Mononuclear cell (primary cell): ENCODE results near the gene FAM149A. TPM values are rescaled to one million over a fixed set of nuclear protein-coding genes. Genes with fewer than 3 reads are reported as not detected.
A peak's percentile ranks its signal among the peaks of the same experiment; 100 is the strongest.

ENCODE experiments used
- H3K27me3 ChIP-seq: 2 replicates; pipeline ENCODE4 v1.6.0; 2011; ENCODE audit warnings: low read length, control low read depth; ENCODE audit not compliant: insufficient read depth
- H3K4me1 ChIP-seq: 2 replicates; pipeline ENCODE4 v1.5.1; 2011; ENCODE audit warnings: mild to moderate bottlenecking, low read length, control low read depth; ENCODE audit not compliant: insufficient read depth
- H3K4me3 ChIP-seq: 2 replicates; pipeline ENCODE4 v1.5.1; 2011; ENCODE audit warnings: mild to moderate bottlenecking, low read length, moderate library complexity
- H3K9me3 ChIP-seq: 2 replicates; pipeline ENCODE4 v1.5.1; 2011; ENCODE audit warnings: low read depth, mild to moderate bottlenecking, control low read depth, low read length
- total RNA-seq: library from RNA; depleted of rRNA; stranded (reverse); fragments of >200 nt; gene quantifications from one replicate; pipeline ENCODE4 v1.2.3, GENCODE V29; 2012

The FAM149A gene
- total RNA-seq: 0.42 TPM

DNA sequence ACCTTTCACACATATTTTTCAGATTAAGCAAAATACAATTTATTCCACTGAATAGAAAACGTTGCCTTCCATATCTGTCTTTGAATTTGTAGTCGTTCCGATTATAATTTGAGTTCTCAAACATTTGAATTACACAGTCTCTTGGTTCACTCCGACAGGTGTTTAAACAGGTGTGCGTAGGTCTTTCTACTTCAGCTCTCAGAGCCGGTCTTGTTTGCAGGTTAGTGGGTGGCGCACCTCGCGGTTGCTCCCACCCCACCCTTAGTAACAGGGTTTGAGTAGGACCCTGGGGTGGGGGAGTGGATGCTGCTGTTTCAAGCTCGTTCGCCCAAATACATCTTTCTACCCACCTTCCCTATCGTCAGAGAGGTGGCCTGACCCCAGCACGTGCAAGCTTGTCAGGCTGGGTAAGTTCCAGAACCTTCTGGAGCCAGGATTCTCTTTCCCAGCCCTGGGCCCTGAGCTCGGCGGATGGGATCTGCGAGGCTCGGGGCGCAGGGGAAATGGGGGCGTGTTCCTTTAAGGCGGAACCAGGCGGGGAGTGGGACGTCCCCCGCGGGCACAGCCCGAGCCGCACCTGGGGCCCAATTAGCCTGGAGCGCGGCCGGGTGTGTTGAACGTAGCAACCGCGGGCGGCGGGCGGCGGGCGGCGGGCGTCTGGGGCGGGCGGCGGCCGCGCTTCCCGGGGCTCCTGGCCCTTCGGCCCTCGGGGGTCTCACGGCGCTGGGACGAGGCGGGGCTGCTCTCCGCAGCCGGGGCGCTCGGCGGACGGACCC, at the start of gene FAM149A:
Gene FAM149A (plus strand): TSS at position 591 of the 776 bp plus-strand sequence.
- H3K4me1 ChIP-seq: peaks cover 5% of the 10 kb centered on the region
- H3K4me3 ChIP-seq: peak within 1 kb of the TSS; percentile 8
- no peaks in the 10 kb centered on the region for H3K9me3 ChIP-seq
- peaks cover 57% of the 10 kb centered on the region for H3K27me3 ChIP-seq

DNA sequence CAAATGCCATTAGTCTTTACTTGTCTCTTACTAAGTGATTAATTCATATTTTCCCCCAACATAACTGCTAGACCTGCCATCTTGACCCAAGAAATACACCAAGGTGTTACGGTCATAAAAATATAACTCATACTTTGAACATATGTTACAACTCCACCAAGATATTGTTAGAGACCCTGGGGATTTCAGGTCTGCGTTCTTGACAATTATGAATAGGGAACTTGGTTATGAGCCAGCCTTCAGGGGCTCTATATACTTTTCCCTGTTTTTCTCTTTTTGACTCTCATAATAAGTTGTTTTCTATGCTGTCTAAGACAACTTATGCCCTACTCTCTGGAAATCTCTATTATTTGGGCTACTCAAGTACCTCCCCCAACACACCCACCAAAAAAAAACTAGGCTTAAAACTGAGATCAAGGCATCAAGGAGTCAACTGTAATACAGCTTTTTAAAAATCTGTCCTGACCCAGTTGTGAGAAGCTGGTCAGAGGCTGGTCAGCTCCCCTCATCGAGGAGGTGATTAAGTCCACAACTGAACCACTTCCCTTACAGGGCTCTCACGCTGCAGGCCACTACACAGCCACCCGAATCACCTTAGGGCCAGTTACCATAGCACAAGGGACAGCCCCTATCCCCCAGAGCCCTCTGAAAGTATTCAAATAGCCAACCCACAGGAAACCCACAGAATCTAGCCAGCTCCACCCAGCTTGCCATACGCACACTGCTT, 46.1 kb upstream of the FAM149A start:
- H3K4me3 ChIP-seq: no peak overlapping the region
- peaks cover 7% of the 10 kb centered on the region for H3K4me1 ChIP-seq
- H3K27me3 ChIP-seq: peaks cover 8% of the 10 kb centered on the region
- no peaks in the 10 kb centered on the region for H3K9me3 ChIP-seq

DNA sequence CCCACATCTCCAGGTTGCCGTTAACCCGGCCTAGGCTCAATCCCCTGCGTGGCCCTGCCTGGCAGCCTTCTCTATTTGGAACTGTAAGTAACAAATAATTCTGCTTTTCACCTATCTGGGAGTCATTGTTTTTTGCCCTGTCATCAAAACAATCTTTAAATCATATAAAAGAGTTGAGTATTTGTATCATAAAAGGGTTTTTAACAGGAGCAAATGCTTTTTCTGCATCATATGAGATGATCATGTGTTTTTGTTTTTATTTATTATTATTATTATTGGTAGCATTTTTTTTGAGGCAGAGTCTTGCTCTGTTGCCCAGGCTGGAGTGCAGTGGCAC, 45.6 kb upstream of the FAM149A start:
- no peak overlapping the region for H3K4me3 ChIP-seq
- H3K27me3 ChIP-seq: peaks cover 8% of the 10 kb centered on the region
- H3K4me1 ChIP-seq: peaks cover 7% of the 10 kb centered on the region
- H3K9me3 ChIP-seq: no peaks in the 10 kb centered on the region

DNA sequence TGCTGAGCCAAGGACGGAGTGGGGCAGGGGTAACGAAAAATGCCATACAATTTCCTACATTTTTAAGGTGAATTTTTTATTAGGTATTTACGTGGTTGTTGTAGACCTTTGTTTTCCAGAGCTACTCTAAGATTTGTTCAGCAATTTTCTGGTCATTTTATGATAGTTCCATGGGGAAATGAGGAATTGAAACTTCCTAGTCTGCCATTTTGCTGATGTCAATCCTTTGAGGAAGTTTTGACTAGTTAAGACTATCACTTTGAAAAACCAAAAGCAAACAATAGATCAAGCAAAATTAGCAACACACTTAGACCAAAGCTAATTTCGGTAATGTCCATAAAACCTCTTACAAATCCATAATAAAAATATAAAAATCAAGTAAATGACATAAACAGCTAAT, 42.6 kb upstream of the FAM149A start:
- Histone ChIP-seq H3K4me3 (no peak overlapping the region), H3K27me3 (peaks cover 8% of the 10 kb centered on the region), H3K4me1 (peaks cover 7% of the 10 kb centered on the region), H3K9me3 (no peaks in the 10 kb centered on the region)

DNA sequence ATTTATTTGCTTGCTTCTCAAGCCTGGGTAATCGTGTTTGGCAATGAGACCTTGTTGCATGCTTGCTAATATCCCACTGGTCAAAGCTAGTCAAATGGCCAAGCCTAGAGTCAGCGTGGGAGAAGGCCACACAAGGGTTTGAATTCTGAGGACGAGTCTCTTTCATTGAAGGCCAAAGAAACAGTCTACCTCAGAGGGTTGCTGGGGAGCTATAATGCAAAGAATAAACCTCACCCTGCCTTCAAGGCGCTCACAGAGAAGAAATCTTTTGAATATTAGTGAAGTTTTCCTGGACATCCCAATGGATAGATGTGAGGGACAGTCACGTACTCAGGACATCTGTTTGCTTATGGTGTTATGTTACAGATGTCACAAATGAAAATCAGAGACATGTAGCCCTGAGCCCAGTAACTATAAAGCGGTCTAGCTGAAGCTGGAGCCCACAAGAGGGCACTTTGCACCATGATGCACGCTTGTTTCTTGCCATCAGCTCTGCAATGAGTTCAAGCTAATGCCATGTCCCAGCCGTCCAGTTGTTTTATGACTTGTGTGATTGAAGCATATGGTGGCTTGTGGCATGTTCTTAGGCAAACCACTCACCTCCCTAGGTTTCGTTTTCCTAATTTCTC, 36.6 kb upstream of the FAM149A start:
- peaks cover 5% of the 10 kb centered on the region for H3K27me3 ChIP-seq
- peaks cover 10% of the 10 kb centered on the region for H3K4me1 ChIP-seq
- H3K9me3 ChIP-seq: no peaks in the 10 kb centered on the region
- peak overlapping the region; percentile 52 for H3K4me3 ChIP-seq

DNA sequence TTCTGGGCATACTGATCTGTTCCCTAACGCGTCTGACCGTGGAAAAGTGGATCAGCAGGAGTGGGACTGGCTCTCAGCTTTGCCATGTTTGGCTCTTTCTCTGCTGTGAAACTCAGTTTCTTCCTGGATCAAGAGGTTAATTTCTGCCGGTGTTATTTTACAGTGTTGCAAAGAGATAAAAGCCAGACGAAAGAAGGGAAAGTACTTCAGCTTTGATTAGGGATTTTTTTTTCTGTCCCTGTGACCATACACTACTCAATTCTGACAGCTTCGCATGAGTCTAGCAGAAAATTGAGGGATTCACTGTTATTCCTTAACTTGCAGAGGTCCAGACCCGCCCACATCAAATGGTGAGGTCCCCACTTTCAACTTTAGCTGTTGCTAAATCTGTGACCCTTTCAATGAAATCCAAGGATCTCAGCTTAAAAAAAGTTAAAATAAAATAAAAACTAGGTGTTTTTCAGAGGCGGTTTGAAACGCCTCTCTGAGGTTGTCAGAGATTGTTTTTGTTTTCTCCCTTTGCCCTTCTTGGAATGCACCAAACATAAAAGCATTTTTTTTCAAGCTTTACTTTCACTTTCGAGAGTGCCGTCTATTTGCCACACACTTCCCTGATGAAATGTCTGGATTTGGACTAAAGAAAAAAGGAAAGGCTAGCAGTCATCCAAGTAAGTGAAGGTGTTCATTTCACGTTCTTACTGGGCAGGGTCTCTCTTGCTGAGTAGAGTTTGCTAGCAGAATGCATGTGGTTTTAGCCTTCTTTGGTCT, 35.7 kb upstream of the FAM149A start, which contains the start of gene TLR3:
Gene TLR3 (plus strand): TSS at position 576 of the 768 bp plus-strand sequence. CDS start 7,464 bp downstream, outside the sequence.
- Histone ChIP-seq H3K4me3 (peak within 1 kb of the TSS; percentile 52), H3K9me3 (no peaks in the 10 kb centered on the region), H3K4me1 (peaks cover 10% of the 10 kb centered on the region), H3K27me3 (no peaks in the 10 kb centered on the region)

DNA sequence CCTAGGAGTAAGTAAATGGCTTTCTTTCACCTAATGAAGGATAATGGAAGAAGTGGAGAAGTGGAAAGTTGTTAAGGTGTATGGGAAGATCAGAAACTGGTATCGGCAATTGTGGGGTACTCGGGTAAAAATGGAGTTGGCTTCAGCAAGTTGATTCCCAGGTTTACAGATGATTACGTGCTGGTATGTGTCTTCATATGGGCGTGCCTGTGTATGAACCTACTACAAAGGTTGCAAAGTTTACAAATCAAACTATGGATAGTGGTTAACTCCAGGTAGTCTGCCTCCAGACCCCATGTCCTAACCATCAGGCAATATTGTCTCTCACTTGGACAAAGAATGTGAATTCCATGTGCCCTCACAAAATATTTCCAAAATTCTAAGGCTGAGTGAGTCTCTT, 34.8 kb upstream of the FAM149A start:
- Histone ChIP-seq H3K27me3 (no peaks in the 10 kb centered on the region), H3K9me3 (no peaks in the 10 kb centered on the region), H3K4me3 (no peak overlapping the region), H3K4me1 (peaks cover 10% of the 10 kb centered on the region)

DNA sequence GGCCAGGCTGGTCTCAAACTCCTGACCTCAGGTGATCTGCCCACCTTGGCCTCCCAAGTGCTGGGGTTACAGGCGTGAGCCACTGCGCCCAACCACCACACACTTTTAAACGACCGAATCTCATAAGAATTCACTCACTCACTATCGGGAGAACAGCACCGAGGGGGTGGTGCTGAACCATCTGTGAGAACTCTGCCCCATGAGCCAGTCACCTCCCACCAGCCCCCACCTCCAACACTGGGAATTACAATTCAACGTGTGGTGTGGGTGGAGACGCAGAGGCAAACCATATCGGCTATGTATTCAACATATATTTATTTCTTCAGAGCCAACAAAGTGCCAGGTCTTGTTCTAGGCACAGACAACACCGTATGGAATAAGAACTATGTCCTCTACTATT, 32.0 kb upstream of the FAM149A start:
- no peaks in the 10 kb centered on the region for H3K9me3 ChIP-seq
- no peaks in the 10 kb centered on the region for H3K27me3 ChIP-seq
- peaks cover 10% of the 10 kb centered on the region for H3K4me1 ChIP-seq
- no peak overlapping the region for H3K4me3 ChIP-seq

DNA sequence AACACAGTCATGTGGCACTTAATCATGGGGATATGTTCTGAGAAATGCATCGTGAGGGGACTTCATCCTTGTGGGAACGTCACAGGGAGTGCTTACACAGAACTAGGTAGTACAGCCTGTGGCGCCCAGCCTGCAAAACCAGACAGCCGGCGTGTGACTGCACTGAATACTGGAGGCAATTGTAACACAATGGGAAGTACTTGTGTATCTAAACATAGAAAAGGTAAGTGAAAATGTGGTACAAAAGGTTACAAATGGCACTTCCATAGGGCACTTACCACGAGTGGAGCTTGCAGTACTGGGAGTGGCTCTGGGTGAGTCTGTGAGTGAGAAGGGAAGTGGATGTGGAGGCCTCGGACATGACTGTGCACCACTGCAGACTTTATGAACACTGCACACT, 30.3 kb upstream of the FAM149A start:
- Histone ChIP-seq H3K27me3 (no peaks in the 10 kb centered on the region), H3K9me3 (no peaks in the 10 kb centered on the region), H3K4me1 (no peaks in the 10 kb centered on the region), H3K4me3 (no peak overlapping the region)

DNA sequence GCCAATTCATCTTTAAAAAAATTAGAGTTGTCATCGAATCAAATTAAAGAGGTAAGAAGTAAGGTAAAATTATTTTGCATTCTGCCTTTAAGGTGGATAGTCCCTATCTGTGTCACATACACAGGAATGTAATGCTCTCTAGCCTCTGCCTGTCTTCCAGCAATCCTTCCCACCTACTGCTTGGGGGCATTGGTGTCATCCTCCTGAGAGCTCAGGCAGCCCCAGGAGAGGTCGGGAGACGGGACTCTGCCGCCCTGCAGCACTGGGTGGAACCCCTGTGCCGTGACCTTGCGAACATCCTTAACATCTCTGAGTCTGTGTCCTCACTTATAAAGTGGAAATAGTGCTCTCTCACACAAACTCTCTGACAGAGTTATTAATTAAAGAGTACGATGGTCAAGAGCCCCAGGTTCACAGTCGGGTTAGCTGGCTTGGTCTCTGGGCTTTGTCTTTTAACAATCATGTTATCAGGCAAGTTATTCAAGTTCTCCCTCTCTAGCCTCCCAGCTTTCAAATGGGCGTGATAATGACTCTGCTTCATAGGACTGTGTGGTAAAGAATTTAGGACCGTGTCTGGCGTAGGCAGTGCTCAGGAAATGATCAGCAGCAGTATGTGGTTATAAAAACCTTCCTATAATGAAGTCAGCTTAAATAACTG, 25.4 kb upstream of the FAM149A start:
- Histone ChIP-seq H3K27me3 (no peaks in the 10 kb centered on the region), H3K4me1 (no peaks in the 10 kb centered on the region), H3K9me3 (no peaks in the 10 kb centered on the region), H3K4me3 (no peak overlapping the region)

DNA sequence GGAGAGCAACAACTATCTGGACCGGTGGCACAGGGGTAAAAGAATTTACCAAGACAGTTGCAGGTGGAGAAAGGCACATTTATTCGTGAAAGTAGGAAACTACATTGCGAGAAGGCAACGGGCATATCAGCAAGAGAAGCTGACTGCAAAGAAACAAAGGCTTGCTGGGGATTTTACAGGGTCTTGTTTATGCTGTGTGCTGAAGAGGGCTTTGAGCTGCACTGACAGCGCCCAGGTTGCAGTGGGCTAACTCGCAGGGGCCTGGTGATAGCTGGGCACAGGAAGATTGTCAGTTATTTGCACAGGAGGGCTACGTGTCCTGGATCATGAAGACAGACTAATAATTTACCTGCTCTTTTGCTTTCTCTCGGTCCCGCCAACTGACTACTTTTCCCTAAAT, 24.8 kb upstream of the FAM149A start:
- Histone ChIP-seq H3K4me1 (no peaks in the 10 kb centered on the region), H3K27me3 (no peaks in the 10 kb centered on the region), H3K9me3 (no peaks in the 10 kb centered on the region), H3K4me3 (no peak overlapping the region)

DNA sequence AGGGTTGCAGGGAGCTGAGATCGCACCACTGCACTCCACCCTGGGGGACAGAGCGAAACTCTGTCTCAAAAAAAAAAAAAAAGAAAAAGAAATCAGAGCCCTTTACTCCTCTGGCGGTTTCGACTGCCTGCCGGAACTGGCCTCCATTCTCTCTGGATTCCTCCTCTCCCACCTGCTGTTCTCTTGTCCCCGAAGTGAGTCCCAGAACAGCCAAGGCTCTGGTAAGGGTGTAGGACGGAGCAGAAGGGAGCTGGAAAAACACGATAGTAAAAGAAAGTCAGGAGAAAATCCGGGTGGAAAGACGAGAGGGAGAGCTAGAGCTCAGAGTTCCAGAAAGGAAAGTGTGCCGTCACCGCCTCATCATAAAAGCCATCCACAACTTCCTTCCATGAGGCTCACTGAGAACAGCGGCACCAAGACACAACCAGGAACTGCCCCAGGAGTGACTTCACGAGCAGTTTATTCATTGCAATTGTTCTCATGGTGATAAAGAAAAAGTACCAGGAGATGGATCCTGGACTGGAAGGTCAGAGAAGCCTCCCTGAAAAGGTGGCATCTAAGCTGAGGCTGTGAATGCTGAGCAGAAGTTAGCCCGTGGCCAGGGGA, 23.2 kb upstream of the FAM149A start:
- no peak overlapping the region for H3K4me3 ChIP-seq
- no peaks in the 10 kb centered on the region for H3K27me3 ChIP-seq
- no peaks in the 10 kb centered on the region for H3K4me1 ChIP-seq
- no peaks in the 10 kb centered on the region for H3K9me3 ChIP-seq

DNA sequence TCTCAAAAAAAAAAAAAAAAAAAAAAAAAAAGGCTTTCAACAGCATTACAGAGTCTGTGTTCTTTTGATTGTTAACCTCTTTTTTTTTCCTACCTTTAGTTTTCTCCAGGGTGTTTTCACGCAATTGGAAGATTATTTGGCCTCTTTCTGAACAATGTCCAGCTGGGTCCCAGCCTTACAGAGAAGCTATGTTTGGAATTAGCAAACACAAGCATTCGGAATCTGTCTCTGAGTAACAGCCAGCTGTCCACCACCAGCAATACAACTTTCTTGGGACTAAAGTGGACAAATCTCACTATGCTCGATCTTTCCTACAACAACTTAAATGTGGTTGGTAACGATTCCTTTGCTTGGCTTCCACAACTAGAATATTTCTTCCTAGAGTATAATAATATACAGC, 22.3 kb upstream of the FAM149A start:
- H3K4me3 ChIP-seq: no peak overlapping the region
- H3K4me1 ChIP-seq: no peaks in the 10 kb centered on the region
- H3K27me3 ChIP-seq: no peaks in the 10 kb centered on the region
- H3K9me3 ChIP-seq: no peaks in the 10 kb centered on the region

DNA sequence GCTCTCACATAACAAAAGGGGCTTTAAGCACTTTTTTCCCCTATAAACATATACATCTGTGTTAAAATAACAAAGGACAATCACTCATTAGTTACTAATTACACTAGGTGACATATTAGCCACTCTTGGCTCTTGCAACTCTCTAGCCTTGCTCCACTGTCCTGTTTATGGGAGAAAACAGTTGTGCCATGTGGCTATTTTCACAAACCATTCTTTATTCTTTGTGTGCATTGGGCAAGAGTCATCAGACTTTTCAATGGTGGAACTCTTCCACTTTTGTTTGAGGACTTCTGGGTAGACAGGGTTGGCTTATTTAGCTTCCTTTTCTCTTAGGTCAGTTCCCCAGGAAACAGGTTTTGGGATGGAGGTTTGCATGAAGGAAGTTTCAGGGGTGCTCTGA, 16.0 kb upstream of the FAM149A start:
- no peaks in the 10 kb centered on the region for H3K27me3 ChIP-seq
- H3K4me1 ChIP-seq: no peaks in the 10 kb centered on the region
- H3K9me3 ChIP-seq: no peaks in the 10 kb centered on the region

More for the DNA sequence above, 16.0 kb upstream of the FAM149A start:
- no peak overlapping the region for H3K4me3 ChIP-seq
